GM18526 (cell line): ENCODE measurements around the gene BTN1A1.

Source experiments
- POLR2A ChIP-seq: IDR thresholded peaks from 3 replicates; pipeline ENCODE4 v1.6.1; 2011; ENCODE audit not compliant: insufficient read length; ENCODE audit errors: extremely low read depth

BTN1A1 gene

DNA sequence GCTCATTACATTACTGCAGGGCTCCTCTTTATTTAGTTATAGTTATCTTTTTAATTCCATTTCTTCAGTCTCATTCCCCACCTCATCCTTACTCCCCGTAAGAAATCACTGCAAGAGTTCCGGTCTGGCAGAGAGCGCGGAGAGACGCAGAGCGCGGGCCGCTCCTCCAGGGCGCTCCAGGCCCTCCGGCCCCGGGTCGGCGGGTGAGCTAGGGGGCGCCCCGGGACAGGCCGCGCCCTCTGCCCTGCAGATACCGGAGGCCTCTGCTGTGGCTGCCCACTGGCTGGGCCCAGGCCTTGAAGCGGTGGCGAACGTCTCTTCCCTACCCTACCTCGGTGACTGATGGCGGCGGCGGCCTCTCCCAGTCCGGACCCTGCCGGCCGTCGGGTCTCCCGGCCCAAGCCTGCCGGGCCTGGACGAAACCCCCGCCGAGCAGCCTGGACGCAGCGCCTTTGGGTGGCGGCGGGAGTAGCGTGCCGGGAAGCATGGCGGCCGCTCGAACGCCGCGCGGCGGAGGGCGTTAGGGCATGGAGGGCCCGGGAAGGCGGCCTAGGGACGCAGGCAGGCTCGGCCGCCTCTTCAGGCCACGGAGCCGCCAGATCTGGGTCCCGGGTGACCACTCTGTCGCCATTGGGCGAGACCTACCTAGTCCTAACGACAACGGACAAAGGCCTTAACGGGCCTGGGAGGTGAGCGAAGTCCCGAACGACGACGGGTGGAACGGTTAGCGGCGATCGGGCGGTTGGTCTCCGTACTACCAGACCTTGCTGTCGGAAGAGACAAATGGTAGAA lies 21.7 kb downstream of the BTN1A1 start:
- peak; percentile 75 for TF ChIP-seq POLR2A

- no peak for TF ChIP-seq POLR2A
Measured at GRCh38 chr6:26524722-26525370, 24.7 kb downstream of the BTN1A1 start.

- no peak for TF ChIP-seq POLR2A
Measured at GRCh38 chr6:26525838-26526237, 25.7 kb downstream of the BTN1A1 start.

- no peak for TF ChIP-seq POLR2A
Measured at GRCh38 chr6:26526928-26527327, 26.8 kb downstream of the BTN1A1 start.

- TF ChIP-seq POLR2A = no peak
Measured at GRCh38 chr6:26530203-26530602, 30.1 kb downstream of the BTN1A1 start.

- no peak for TF ChIP-seq POLR2A
Measured at GRCh38 chr6:26531897-26532296, 31.8 kb downstream of the BTN1A1 start.

DNA sequence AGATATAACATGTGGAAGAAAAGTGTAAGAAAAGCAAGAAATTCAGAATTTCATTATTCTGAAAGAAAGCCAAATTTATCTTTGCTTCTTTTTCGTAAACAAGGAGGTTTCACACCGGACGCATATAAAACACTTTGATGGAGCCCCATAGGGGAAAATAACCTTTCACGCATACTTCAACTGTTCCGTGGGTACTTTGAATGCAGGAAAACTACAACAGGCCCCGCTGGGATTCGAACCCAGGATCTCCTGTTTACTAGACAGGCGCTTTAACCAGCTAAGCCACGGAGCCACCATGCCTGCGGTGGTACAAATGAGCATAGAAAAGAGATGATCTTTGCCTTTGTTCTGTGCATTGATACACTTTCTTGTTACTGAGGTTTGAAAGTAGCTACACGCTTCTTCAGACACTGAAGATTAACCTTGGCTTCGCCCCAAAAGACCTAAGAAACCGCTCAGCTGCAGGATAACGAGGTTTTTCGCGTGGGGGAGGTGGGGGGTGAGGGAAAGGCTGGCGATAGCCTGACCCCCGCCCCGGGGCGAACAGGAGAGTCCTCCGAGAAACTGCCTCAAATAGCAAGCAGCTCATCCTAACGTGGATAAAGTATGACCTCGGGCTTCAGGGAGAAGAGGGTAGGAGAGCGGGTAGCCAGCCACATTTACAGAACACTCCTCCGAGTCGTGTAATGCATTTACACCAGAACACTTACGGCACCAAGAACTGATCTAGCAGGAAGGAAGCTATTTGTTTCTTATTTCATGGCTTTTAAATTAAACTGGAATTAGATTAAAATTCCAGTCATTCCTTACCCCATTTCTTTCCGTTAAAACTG lies 32.8 kb downstream of the BTN1A1 start:
- no peak for TF ChIP-seq POLR2A

DNA sequence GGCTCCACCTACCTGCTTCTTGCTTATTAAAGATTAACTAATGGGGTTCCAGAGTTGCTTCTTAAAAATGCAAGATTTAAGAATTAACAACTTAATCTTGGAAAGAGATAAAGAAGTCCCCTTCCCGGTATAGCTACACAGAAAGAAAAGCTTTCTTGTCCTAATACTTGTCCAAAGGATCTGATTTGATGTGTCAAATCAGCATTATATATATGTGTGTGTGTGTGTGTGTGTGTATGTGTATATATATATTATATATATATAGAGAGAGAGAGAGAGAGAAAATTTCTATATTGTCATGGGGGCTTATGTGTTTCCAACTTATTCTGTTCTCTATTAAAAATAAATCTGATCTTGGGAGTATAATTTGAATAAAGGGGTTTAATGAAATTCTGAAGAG lies 33.4 kb downstream of the BTN1A1 start:
- TF ChIP-seq POLR2A = no peak

- TF ChIP-seq POLR2A = no peak
Measured at GRCh38 chr6:26534681-26535465, 34.8 kb downstream of the BTN1A1 start.

GRCh38 chr6:26536571-26537159 lies 36.6 kb downstream of the BTN1A1 start:
- TF ChIP-seq POLR2A = peak; percentile 35

- TF ChIP-seq POLR2A = no peak
Measured at GRCh38 chr6:26537160-26537845, 37.2 kb downstream of the BTN1A1 start.

- peak; percentile 74 for TF ChIP-seq POLR2A
Measured at GRCh38 chr6:26537846-26538571, 37.9 kb downstream of the BTN1A1 start, which contains the start of gene HMGN4. TSS of gene HMGN4 (plus strand) at chr6:26538366. CDS start at chr6:26545207, 6,841 bp downstream.

DNA sequence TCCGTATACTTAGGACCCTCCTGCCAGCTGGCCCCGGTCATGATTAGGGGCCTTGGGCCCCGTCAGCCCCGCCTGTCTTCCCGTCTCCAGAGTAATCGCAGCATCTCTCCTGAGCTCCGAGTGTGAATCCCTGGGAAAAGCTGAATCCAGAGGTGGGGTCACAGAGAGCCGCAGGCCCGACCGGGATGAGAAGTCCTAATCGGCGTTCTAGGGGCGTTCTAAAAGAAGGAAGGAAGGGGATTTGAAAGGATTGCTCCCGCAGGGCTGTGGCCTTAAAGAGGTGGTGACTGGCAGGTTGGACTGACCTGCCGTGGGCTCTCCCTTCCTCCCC lies 38.4 kb downstream of the BTN1A1 start:
- no peak for TF ChIP-seq POLR2A
